Aorta (tissue), 5 donors: Measurements from ENCODE around the gene TTC4. TPM values are rescaled to one million over a fixed set of nuclear protein-coding genes. Genes with fewer than 3 reads are reported as not detected.

Experiments
- ATAC-seq: fragments of 200-7000 bp; cut with Tn5 transposase; one replicate; pipeline ENCODE4 v1.9.1; 2022; ENCODE audit warnings: moderate library complexity; ENCODE audit not compliant: low FRiP score
- DNase-seq, 2 donors: peaks; one replicate each; pipeline ENCODE4 v3.0.0-alpha.2; 2020
- H3K27ac ChIP-seq, 2 donors: one replicate each; pipeline ENCODE4 v1.5.1; 2013; ENCODE audit warnings: low read length in 2 of 2, mild to moderate bottlenecking in 2 of 2, moderate library complexity in 2 of 2, control low read depth in 1 of 2, inconsistent platforms in 1 of 2, low read depth in 1 of 2
- H3K27me3 ChIP-seq, 2 donors: one replicate each; pipeline ENCODE4 v1.6.1; 2013; ENCODE audit warnings: control low read depth in 1 of 2, low read length in 1 of 2, mild to moderate bottlenecking in 1 of 2, moderate library complexity in 1 of 2; ENCODE audit not compliant: insufficient read depth in 2 of 2, control insufficient read depth in 1 of 2
- H3K36me3 ChIP-seq, 2 donors: one replicate each; pipeline ENCODE4 v1.6.1; 2013; ENCODE audit warnings: control low read depth in 1 of 2, low read length in 1 of 2, mild to moderate bottlenecking in 1 of 2; ENCODE audit not compliant: insufficient read depth in 2 of 2, control insufficient read depth in 1 of 2
- H3K4me1 ChIP-seq, 2 donors: one replicate each; pipeline ENCODE4 v1.6.1; 2013; ENCODE audit warnings: low read length in 2 of 2, control low read depth in 1 of 2, mild to moderate bottlenecking in 1 of 2, moderate library complexity in 1 of 2; ENCODE audit not compliant: insufficient read depth in 2 of 2, control insufficient read depth in 1 of 2
- H3K4me3 ChIP-seq, 2 donors: one replicate each; pipeline ENCODE4 v1.5.1; 2013; ENCODE audit warnings: low read length in 2 of 2, control low read depth in 1 of 2, mild to moderate bottlenecking in 1 of 2
- H3K9me3 ChIP-seq: one replicate; pipeline ENCODE4 v1.6.1; 2013; ENCODE audit warnings: mild to moderate bottlenecking, low read length; ENCODE audit not compliant: control insufficient read depth
- WGBS, 2 donors: extraction: QIAGEN DNeasy Blood & Tissue Kit; methylation state at CpG; one replicate each; pipeline ENCODE4 v1.1.7; 2013; 5-methylcytosine and 5-hydroxymethylcytosine counted together
- intact Hi-C, 2 donors: fragments of 100-400 bp; cut with DNase I; formaldehyde crosslinking; loops; one replicate each; pipeline versions ENCODE4 v1.14.2 to v1.15.0; 2022
- polyA plus RNA-seq, 2 donors: library from polyadenylated mRNA; stranded (reverse); fragments of 200-250 nt; gene quantifications; one replicate each; pipeline ENCODE4 v1.2.3, GENCODE V29; 2013
- total RNA-seq, 2 donors: library from RNA; stranded (reverse); fragmentation: NEBNext Ultra II Directional; extraction: Animal tissue kit (Norgen Biotek cat#: 25700); gene quantifications; one replicate each; pipeline ENCODE4 v1.2.1, GENCODE V29; 2021
- donor health status: healthy with polysubstance abuse.
- donor health status: Bipolar disorder and iron deficiency.
- donor health status: DM: no; HTN: no; CAD: no.
- donor health status: DM: no; HTN: no; CAD: no.
- donor health status: DM: yes; HTN: yes; CAD: no.

The TTC4 gene
- total and polyA plus RNA-seq, 4 donors, result 8.9 to 18.9 (median 14.1) TPM

- H3K27me3 ChIP-seq, result no peaks in the 10 kb centered on the region
These were observed 17.3 kb upstream of the TTC4 start for GRCh38 chr1:54698346-54698745.

GRCh38 chr1:54699936-54700525 is 15.6 kb upstream of the TTC4 start:
- ATAC-seq (no peak), DNase-seq (no peak)
- Histone ChIP-seq H3K9me3 (no peaks in the 10 kb centered on the region), H3K27me3 (no peaks in the 10 kb centered on the region), H3K4me1 (no peaks in the 10 kb centered on the region), H3K4me3 (no peak overlapping the region), H3K36me3 (peaks cover 0 to 3% of the 10 kb centered on the region in 2 donors), H3K27ac (no peak overlapping the region)
- 85 to 87% methylated on average over 11 of the region's 11 CpGs for WGBS, 2 donors
- intact Hi-C loops, result no loop called here

More at GRCh38 chr1:54698346-54698745, 17.3 kb upstream of the TTC4 start:
- WGBS, 2 donors, result 58 to 65% methylated on average over 8 of the region's 8 CpGs
- H3K4me1 ChIP-seq, result no peaks in the 10 kb centered on the region
- intact Hi-C loops, result no loop called here
- DNase-seq, result no peak
- no peak overlapping the region for H3K27ac ChIP-seq
- no peak overlapping the region for H3K4me3 ChIP-seq
- ATAC-seq, result no peak
- peaks cover 0 to 1% of the 10 kb centered on the region in 2 donors for H3K36me3 ChIP-seq
- H3K9me3 ChIP-seq, result no peaks in the 10 kb centered on the region

GRCh38 chr1:54701066-54701465 is 14.6 kb upstream of the TTC4 start:
- no peak overlapping the region for H3K4me3 ChIP-seq
- no peak for ATAC-seq
- no peaks in the 10 kb centered on the region for H3K9me3 ChIP-seq
- H3K36me3 ChIP-seq, result peaks cover 0 to 3% of the 10 kb centered on the region in 2 donors
- no peaks in the 10 kb centered on the region for H3K27me3 ChIP-seq
- DNase-seq, result no peak
- intact Hi-C loops, result no loop called here
- no peaks in the 10 kb centered on the region for H3K4me1 ChIP-seq
- WGBS, 2 donors, result 93 to 96% methylated on average over 9 of the region's 9 CpGs
- H3K27ac ChIP-seq, result no peak overlapping the region

- WGBS, 2 donors, result 87 to 88% methylated on average over 11 of the region's 11 CpGs
- Histone ChIP-seq H3K27ac (no peak overlapping the region), H3K27me3 (no peaks in the 10 kb centered on the region), H3K36me3 (peaks cover 0 to 7% of the 10 kb centered on the region in 2 donors), H3K4me1 (no peaks in the 10 kb centered on the region), H3K9me3 (no peaks in the 10 kb centered on the region), H3K4me3 (no peak overlapping the region)
- DNase-seq (no peak), ATAC-seq (no peak)
- intact Hi-C loops, result no loop called here
These were observed 13.7 kb upstream of the TTC4 start for GRCh38 chr1:54701996-54702395.

GRCh38 chr1:54703471-54703870 is 12.2 kb upstream of the TTC4 start:
- Histone ChIP-seq H3K4me1 (no peaks in the 10 kb centered on the region), H3K27me3 (no peaks in the 10 kb centered on the region), H3K36me3 (peaks cover 0 to 7% of the 10 kb centered on the region in 2 donors), H3K9me3 (no peaks in the 10 kb centered on the region), H3K4me3 (no peak overlapping the region), H3K27ac (no peak overlapping the region)
- 93% methylated on average over 10 of the region's 10 CpGs for WGBS, 2 donors
- DNase-seq (no peak), ATAC-seq (no peak)
- intact Hi-C loops, result no loop called here

- no peaks in the 10 kb centered on the region for H3K4me1 ChIP-seq
- intact Hi-C loops, result no loop called here
- H3K4me3 ChIP-seq, result no peak overlapping the region
- no peak for DNase-seq
- ATAC-seq, result no peak
- no peaks in the 10 kb centered on the region for H3K9me3 ChIP-seq
- H3K27ac ChIP-seq, result no peak overlapping the region
- WGBS, 2 donors, result 71 to 80% methylated on average over 2 of the region's 2 CpGs
- no peaks in the 10 kb centered on the region for H3K27me3 ChIP-seq
- H3K36me3 ChIP-seq, result peaks cover 0 to 7% of the 10 kb centered on the region in 2 donors
These were observed 10.5 kb upstream of the TTC4 start for GRCh38 chr1:54705153-54705552.

GRCh38 chr1:54706419-54706818 is 9.2 kb upstream of the TTC4 start:
- no peaks in the 10 kb centered on the region for H3K27me3 ChIP-seq
- H3K27ac ChIP-seq, result no peak overlapping the region
- peaks cover 0 to 7% of the 10 kb centered on the region in 2 donors for H3K36me3 ChIP-seq
- WGBS, 2 donors, result 86 to 87% methylated on average over 4 of the region's 4 CpGs
- no peaks in the 10 kb centered on the region for H3K9me3 ChIP-seq
- H3K4me1 ChIP-seq, result no peaks in the 10 kb centered on the region
- no peak for DNase-seq
- ATAC-seq, result no peak
- H3K4me3 ChIP-seq, result no peak overlapping the region
- intact Hi-C loops, result no loop called here

- Histone ChIP-seq H3K27me3 (no peaks in the 10 kb centered on the region), H3K4me3 (no peak overlapping the region), H3K27ac (no peak overlapping the region), H3K9me3 (no peaks in the 10 kb centered on the region), H3K4me1 (no peaks in the 10 kb centered on the region), H3K36me3 (peaks cover 0 to 7% of the 10 kb centered on the region in 2 donors)
- ATAC-seq (no peak), DNase-seq (no peak)
- intact Hi-C loops, result no loop called here
These were observed 7.3 kb upstream of the TTC4 start for GRCh38 chr1:54708385-54708784.

- DNase-seq (no peak), ATAC-seq (no peak)
- intact Hi-C loops, result loop anchor here (10.0 kb wide), 2 partner anchors 165 to 215 kb away; partner anchors contain the start of gene ACOT11 (in 1 of the 2)
- Histone ChIP-seq H3K4me1 (no peaks in the 10 kb centered on the region), H3K27ac (no peak overlapping the region), H3K36me3 (peaks cover 0 to 6% of the 10 kb centered on the region in 2 donors), H3K27me3 (no peaks in the 10 kb centered on the region), H3K9me3 (no peaks in the 10 kb centered on the region), H3K4me3 (no peak overlapping the region)
- WGBS, 2 donors, result 81 to 88% methylated on average over 8 of the region's 8 CpGs
These were observed 5.9 kb upstream of the TTC4 start for GRCh38 chr1:54709547-54710292.
